Stimulated activated naive CD8-positive, alpha-beta T cell treated with anti-CD3 and anti-CD28 coated beads, Interleukin-15, Interleukin-2, amounts not matched to agents 100 U/mL and 50 U/mL, for 24 hours (primary cell): Measurements from ENCODE around the gene CT47A1.
"Not testable (repeated sequence)": the region's sequence is repeated elsewhere in the genome, so short reads cannot be mapped to it uniquely, and the experiment has no call there.

Experiments used
- ATAC-seq: fragments of 150-1000 bp; cut with Tn5 transposase; one replicate; pipeline ENCODE4 v1.10.0; 2021
- DNase-seq: peaks from one replicate; pipeline ENCODE4 v3.0.0; 2021

CT47A1 gene

GRCh38 chrX:120985660-120986059 is at the start of gene CT47A1:
Gene CT47A1 (minus strand): TSS chrX:120985760. CDS start chrX:120985529, 231 bp downstream.
- DNase-seq, ATAC-seq: not testable (repeated sequence)

- ATAC-seq (no peak), DNase-seq (no peak)
These were observed 47.0 kb upstream of the CT47A1 start for GRCh38 chrX:121032531-121032930.

- no peak for ATAC-seq
- DNase-seq: no peak
These were observed 44.5 kb upstream of the CT47A1 start for GRCh38 chrX:121030083-121030482.

- no peak for DNase-seq
- ATAC-seq: no peak
These were observed 42.9 kb upstream of the CT47A1 start for GRCh38 chrX:121028419-121028818.

- no peak for DNase-seq
- no peak for ATAC-seq
These were observed 29.3 kb upstream of the CT47A1 start for GRCh38 chrX:121014826-121015225.

GRCh38 chrX:121013897-121014455 is 28.4 kb upstream of the CT47A1 start:
- DNase-seq (no peak), ATAC-seq (no peak)

- ATAC-seq: no peak
- DNase-seq: no peak
These were observed 25.7 kb upstream of the CT47A1 start for GRCh38 chrX:121011254-121011653.

GRCh38 chrX:121010218-121010617 is 24.7 kb upstream of the CT47A1 start:
- ATAC-seq (no peak), DNase-seq (no peak)

GRCh38 chrX:121009764-121010163 is 24.2 kb upstream of the CT47A1 start:
- DNase-seq (no peak), ATAC-seq (no peak)

- no peak for DNase-seq
- no peak for ATAC-seq
These were observed 23.4 kb upstream of the CT47A1 start for GRCh38 chrX:121008920-121009319.

- no peak for DNase-seq
- ATAC-seq: no peak
These were observed 15.0 kb upstream of the CT47A1 start for GRCh38 chrX:121000589-121000988.

GRCh38 chrX:120999413-120999812 is 13.9 kb upstream of the CT47A1 start:
- ATAC-seq (no peak), DNase-seq (no peak)

- not testable (repeated sequence) for DNase-seq, ATAC-seq
These were observed 29.1 kb downstream of the CT47A1 start, which contains the start of gene CT47A7 for GRCh38 chrX:120956500-120956899. Gene CT47A7 (minus strand): TSS chrX:120956600. CDS start chrX:120956345, 255 bp downstream.
